Glutamatergic neuron (in vitro differentiated cells): ENCODE data around the gene YOD1. TPM values are rescaled to one million over a fixed set of nuclear protein-coding genes. Genes with fewer than 3 reads are reported as not detected.

Experiments
- DNase-seq: peaks from one replicate; pipeline ENCODE4 v3.0.0; 2022
- H3K27ac Mint-ChIP-seq: one replicate; pipeline ENCODE4 v1.8.0; 2020; ENCODE audit warnings: mild to moderate bottlenecking, mixed read lengths, inconsistent platforms; ENCODE audit not compliant: unreplicated experiment
- H3K27me3 Mint-ChIP-seq: one replicate; pipeline ENCODE4 v1.8.0; 2020; ENCODE audit warnings: mild to moderate bottlenecking, moderate library complexity, mixed read lengths, inconsistent platforms; ENCODE audit not compliant: unreplicated experiment
- H3K36me3 Mint-ChIP-seq: one replicate; pipeline ENCODE4 v1.8.0; 2020; ENCODE audit warnings: mild to moderate bottlenecking, mixed read lengths, inconsistent platforms; ENCODE audit not compliant: unreplicated experiment
- H3K4me1 Mint-ChIP-seq: one replicate; pipeline ENCODE4 v1.8.0; 2020; ENCODE audit warnings: mild to moderate bottlenecking, low read depth, mixed read lengths, inconsistent platforms; ENCODE audit not compliant: unreplicated experiment
- H3K4me3 Mint-ChIP-seq: one replicate; pipeline ENCODE4 v1.8.0; 2020; ENCODE audit warnings: mild to moderate bottlenecking, mixed read lengths, inconsistent platforms; ENCODE audit not compliant: unreplicated experiment
- H3K9me3 Mint-ChIP-seq: one replicate; pipeline ENCODE4 v1.8.0; 2020; ENCODE audit warnings: mild to moderate bottlenecking, moderate library complexity, mixed read lengths, inconsistent platforms; ENCODE audit not compliant: unreplicated experiment
- total RNA-seq: library from RNA; stranded (reverse); fragmentation: NEBNext Ultra II Directional; extraction: Animal tissue kit (Norgen Biotek cat#: 25700); gene quantifications from one replicate; pipeline ENCODE4 v1.2.1, GENCODE V29; 2021; ENCODE audit not compliant: unreplicated experiment
- TF ChIP-seq, protein P1 (sequence below): fragments of 200-600 bp; sonication (generic); IDR thresholded peaks from one replicate; pipeline ENCODE4 v1.5.0; 2021; ENCODE audit not compliant: partially characterized antibody, unreplicated experiment

YOD1 gene
- total RNA-seq, 1 donor from 2014 or later, result 7.9 TPM

DNA sequence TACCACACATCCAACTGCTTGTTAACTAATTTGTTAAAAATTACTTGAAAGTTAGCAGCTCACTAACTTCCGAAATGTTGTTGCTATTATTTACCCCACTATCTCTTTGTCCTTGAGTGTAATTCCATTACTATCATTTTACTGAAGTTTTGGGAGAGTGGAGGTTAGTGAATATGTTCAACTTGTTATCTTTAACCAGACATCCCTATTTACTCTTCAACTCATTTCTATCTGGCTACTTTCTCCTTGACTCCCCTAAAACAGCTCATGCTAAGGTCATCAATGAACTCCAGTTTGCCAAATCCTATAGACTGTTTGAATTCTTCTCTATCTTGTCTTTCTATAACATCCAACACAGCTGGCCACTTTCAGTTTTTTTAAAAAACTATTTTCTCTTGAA is 14.1 kb downstream of the YOD1 start:
- Mint-ChIP-seq H3K4me3 (no peak overlapping the region), H3K36me3 (no peaks in the 10 kb centered on the region), H3K27me3 (no peaks in the 10 kb centered on the region), H3K4me1 (no peaks in the 10 kb centered on the region), H3K9me3 (no peaks in the 10 kb centered on the region), H3K27ac (no peak overlapping the region)
- no peak for DNase-seq
- TF ChIP-seq, protein P1, sequence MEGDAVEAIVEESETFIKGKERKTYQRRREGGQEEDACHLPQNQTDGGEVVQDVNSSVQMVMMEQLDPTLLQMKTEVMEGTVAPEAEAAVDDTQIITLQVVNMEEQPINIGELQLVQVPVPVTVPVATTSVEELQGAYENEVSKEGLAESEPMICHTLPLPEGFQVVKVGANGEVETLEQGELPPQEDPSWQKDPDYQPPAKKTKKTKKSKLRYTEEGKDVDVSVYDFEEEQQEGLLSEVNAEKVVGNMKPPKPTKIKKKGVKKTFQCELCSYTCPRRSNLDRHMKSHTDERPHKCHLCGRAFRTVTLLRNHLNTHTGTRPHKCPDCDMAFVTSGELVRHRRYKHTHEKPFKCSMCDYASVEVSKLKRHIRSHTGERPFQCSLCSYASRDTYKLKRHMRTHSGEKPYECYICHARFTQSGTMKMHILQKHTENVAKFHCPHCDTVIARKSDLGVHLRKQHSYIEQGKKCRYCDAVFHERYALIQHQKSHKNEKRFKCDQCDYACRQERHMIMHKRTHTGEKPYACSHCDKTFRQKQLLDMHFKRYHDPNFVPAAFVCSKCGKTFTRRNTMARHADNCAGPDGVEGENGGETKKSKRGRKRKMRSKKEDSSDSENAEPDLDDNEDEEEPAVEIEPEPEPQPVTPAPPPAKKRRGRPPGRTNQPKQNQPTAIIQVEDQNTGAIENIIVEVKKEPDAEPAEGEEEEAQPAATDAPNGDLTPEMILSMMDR, result no peak

DNA sequence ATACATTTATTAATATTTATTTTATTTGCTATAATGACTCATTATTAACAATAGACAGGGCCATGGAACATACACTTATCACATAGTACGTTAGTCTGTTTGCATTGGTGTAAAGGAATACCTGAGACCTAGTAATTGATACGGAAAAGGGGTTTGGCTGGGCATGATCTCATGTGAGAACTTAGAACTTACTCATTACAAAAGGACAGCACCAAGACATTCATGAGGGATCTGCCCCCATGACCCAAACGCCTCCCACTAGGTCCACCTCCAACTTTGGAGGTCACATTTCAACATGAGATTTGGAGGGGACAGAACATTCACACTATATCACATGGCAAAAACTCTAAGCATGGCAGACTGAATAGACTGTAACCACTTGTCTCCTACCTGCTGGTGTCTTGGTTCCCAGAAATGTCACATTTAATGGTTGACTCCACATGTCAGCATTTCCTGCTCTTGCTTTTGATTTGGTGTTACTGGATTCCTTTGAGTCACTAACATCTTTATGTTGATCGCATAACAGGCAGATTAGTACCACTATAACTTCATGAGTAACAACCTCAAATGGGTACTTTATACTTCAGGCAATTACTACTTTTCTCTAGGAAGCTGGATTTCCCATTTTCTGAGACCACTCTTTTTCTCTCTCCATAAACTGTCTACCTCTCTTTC is 15.0 kb downstream of the YOD1 start:
- Mint-ChIP-seq H3K36me3 (no peaks in the 10 kb centered on the region), H3K9me3 (no peaks in the 10 kb centered on the region), H3K27ac (no peak overlapping the region), H3K4me3 (no peak overlapping the region), H3K4me1 (no peaks in the 10 kb centered on the region), H3K27me3 (no peaks in the 10 kb centered on the region)
- DNase-seq, result no peak
- TF ChIP-seq, protein P1, result no peak

GRCh38 chr1:207034998-207035397 is 16.0 kb downstream of the YOD1 start:
- H3K36me3 Mint-ChIP-seq, result no peaks in the 10 kb centered on the region
- H3K27ac Mint-ChIP-seq, result no peak overlapping the region
- H3K4me1 Mint-ChIP-seq, result no peaks in the 10 kb centered on the region
- TF ChIP-seq, protein P1, result no peak
- no peak overlapping the region for H3K4me3 Mint-ChIP-seq
- no peaks in the 10 kb centered on the region for H3K27me3 Mint-ChIP-seq
- no peaks in the 10 kb centered on the region for H3K9me3 Mint-ChIP-seq
- DNase-seq, result no peak

GRCh38 chr1:207034208-207034607 is 16.8 kb downstream of the YOD1 start:
- H3K4me1 Mint-ChIP-seq, result no peaks in the 10 kb centered on the region
- no peaks in the 10 kb centered on the region for H3K27me3 Mint-ChIP-seq
- TF ChIP-seq, protein P1, result no peak
- no peak overlapping the region for H3K27ac Mint-ChIP-seq
- DNase-seq, result no peak
- no peaks in the 10 kb centered on the region for H3K9me3 Mint-ChIP-seq
- H3K4me3 Mint-ChIP-seq, result no peak overlapping the region
- H3K36me3 Mint-ChIP-seq, result no peaks in the 10 kb centered on the region

DNA sequence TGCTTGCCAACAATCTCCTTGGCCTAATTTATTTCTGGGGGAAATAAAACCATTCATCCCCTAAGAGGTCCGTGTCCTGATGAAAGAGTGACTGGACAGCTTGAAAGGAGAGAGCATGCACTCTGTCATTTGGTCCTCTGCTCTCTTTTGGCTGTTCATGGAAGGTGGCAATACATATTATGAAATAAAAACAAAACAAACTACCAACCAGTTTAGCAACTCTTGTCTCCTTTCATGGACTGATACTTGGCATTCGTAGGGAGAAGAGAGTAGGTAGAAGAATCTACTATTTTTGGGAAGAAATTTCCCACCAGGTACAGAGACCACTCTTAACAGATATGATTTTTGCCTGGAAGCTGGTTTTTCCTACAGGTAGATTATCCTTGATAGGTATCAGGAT is 17.7 kb downstream of the YOD1 start:
- TF ChIP-seq, protein P1, result no peak
- Mint-ChIP-seq H3K4me1 (no peaks in the 10 kb centered on the region), H3K36me3 (no peaks in the 10 kb centered on the region), H3K4me3 (no peak overlapping the region), H3K27me3 (no peaks in the 10 kb centered on the region), H3K9me3 (no peaks in the 10 kb centered on the region), H3K27ac (no peak overlapping the region)
- no peak for DNase-seq
